ENCODE data around the gene PLEKHG7.

GRCh38 chr12:92740411-92740810, 37.6 kb downstream of the PLEKHG7 start:
- TF ChIP-seq POLR2A (IDR thresholded peaks at IDR 0.05) = no peak
- TF ChIP-seq, protein P1, sequence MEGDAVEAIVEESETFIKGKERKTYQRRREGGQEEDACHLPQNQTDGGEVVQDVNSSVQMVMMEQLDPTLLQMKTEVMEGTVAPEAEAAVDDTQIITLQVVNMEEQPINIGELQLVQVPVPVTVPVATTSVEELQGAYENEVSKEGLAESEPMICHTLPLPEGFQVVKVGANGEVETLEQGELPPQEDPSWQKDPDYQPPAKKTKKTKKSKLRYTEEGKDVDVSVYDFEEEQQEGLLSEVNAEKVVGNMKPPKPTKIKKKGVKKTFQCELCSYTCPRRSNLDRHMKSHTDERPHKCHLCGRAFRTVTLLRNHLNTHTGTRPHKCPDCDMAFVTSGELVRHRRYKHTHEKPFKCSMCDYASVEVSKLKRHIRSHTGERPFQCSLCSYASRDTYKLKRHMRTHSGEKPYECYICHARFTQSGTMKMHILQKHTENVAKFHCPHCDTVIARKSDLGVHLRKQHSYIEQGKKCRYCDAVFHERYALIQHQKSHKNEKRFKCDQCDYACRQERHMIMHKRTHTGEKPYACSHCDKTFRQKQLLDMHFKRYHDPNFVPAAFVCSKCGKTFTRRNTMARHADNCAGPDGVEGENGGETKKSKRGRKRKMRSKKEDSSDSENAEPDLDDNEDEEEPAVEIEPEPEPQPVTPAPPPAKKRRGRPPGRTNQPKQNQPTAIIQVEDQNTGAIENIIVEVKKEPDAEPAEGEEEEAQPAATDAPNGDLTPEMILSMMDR (IDR thresholded peaks at IDR 0.05) = no peak

Measured in right lobe of liver (tissue), 4 donors.